DMS79 (cell line): ENCODE measurements around the gene TSPAN18.

Experiments used
- DNase-seq: peaks from one replicate; lab custom pipeline; 2025; lab: John Stamatoyannopoulos, UW

Gene TSPAN18

DNA sequence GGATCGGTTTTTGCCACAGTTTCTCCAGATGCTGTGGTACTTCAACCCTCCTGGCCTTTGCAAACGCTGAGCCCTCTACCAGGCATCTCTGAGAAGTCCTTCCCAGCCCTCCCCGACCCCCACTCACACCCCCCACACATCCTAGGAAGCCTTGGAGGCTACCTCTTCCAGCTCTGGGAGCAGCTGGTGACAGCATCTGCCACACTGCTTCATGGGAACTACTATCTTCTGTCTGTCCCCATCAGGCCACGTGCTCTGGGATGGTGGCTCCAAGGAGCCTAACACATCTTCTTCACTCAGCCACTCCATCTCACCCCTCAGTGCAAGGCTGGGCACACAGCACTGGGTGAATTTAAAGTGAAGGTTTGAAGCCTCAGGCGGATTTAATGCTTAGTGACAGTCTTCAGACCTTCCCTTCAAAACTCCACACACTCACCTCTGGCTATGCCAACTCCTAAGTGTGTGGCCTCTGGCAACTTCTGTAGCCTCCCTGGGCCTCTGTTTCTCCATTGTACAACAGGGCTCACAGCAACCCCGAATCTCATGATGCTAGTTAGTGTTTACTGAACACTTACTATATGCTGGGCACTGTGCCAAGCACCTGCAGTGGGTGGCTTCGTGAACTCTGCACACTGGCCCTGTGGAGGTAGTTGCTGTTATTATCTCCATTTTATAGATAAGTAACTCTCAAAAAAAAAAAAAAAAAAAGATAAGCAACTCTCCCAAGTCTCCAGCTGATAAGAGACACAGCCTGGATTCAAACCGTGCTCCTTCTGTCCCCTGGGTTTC, 231.2 kb downstream of the TSPAN18 start:
- DNase-seq: no peak

DNA sequence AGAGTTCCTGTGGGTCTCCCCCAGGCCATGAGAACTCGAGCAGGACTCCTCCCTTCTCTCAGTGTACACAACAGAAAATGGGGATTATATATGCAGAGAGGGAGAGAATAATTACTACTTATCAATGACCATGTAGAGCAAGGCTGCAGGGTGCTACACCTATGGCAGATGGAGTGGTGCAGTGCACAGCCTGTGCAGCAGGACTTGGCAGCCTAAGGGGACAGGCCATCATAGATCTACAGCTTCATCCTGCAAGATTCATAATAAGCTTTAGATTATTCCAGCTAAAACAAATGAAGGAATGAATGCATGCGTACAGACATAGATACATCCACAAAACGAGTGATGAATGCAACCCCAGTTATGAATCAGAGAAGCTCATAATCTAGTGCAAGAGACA, 232.3 kb downstream of the TSPAN18 start:
- DNase-seq: no peak

DNA sequence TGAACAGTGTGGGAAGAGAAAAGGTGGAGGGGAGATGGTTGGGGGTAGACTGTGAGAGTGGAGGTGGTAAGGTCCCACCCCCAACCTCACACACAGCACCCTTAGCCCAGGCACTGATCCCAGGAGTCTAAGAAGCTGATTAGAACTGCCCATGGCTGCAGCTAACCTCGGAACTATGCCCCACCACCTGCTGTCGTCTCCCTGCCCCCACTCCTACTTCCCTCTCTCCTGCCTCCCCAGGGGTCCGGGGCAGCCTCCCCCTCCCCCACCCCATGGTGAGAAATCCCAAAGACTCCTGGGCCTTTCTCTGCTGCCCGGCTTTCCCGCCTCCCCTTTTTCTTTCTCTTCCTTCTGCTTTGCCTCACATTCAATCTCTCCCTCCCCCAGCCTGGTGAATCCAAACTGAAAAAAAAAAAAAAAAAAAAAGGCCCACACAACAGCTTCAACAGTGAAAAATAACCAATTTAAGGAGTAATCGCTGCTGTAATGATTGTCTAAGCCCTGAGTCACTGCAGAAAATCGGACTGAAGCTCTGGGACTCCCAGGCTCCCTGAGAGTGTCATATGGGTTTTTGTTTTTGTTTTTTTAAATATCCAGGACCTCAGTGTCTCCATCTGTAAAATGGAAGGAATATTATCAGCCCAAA, 233.6 kb downstream of the TSPAN18 start:
- DNase-seq: no peak

DNA sequence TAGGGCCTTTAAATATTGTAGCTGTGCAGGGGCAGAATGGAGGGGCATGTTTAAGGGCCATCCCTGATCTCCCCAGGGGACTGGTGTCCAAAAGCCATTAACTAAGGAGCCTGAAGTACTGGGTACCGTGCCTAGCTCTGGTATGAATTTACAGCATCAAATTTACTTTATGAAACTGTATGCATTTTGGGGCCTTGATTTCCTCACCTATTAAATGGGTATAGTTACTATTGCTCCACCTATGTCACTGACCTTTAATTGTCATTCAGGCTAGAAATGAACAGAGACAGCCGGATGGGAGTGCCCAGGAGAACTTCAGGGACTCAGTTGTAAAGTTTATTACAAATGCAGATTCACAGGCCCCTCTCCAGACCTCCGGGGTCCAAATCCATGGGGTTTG, 235.7 kb downstream of the TSPAN18 start:
- no peak for DNase-seq

DNA sequence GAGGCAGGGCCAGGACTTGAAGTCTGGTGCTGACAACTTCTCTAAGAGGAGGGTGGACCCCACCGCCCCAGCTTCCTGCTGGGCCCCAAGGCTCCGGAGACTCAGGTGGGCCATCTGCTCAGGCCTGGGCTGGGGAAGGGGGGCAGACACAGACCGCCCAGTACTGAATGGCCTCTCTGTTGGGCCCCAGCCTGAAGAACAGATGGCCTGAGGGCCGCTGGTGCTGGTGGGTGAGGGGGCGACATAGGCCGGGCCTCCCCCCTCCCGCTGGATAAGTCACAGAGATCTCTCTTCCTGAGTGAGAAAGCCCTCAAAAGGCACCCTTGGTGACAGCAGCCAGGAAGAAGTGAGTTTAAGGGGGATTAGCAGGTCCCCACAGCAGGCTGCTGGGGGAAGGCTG, 236.4 kb downstream of the TSPAN18 start:
- no peak for DNase-seq

DNA sequence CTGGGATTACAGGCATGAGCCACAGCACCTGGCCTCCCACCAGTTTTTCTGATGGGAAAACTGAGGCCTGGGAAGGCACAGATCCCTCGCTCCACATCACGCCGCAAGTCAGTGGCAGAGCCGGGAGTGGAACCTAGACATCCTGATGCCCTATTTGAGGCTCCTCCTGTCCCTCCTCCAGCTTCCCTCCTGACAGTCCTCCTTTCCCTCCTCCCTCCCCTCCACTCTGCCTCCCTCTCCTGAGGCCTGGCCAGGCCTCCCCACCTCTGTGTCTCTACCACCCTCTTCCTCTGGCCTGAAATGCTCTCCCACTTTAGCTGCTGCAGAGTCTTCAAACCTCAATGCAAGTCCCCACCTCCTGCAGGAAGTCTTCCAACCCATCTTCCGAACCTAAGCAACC, 237.2 kb downstream of the TSPAN18 start:
- DNase-seq: no peak

DNA sequence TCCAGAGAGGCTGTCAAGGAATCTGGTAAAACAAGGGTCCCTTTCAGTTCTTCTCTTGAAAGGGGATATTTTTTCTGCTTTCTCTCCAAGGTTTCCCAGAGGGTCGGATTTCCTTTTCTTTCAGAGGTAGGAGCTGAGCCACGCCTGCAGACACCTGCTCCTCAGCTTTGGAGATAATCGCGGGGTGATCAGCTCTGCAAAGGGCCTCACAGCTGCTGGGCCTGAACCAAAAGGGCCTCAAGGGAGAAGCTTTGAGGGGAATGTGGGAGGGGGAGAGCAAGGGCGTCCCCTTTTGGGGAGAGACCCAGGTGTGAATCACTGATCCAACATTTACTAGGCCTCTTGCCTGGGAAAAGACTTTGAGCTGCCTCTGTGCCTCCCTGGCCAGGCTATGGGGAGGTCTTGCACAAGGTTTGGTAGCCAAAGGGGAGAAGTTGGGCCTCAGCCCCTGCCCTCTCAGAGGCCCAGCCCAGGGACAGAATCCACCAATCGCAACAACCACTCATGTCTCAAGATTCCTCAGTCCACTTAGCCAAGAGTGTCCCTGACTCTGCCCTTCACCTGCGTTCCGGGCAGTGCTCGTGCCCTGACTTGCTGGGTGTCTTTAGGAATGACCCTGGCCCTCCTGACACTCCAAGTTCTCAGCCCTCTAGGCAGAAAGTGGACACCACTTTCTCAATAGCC, 237.9 kb downstream of the TSPAN18 start:
- DNase-seq: peak; percentile 70

DNA sequence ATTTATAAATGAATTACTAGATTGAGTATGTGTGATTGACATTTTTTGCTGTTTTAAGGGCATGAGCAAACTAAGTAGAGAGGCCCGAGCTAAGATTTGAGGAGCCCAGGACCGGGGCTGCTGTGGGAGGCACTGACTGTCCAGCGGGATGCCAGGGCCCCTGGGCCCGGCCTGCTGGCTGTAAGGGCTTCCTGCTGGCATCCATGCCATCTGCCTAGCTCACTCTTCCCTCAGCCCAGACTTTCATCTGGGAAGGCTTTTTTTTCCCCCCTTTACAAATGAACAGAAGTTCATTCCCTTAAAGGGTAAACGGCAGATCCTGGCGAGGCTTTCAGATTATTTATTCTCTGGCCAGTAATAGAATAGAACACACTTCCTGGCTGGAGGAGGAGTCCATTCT, 239.9 kb downstream of the TSPAN18 start:
- DNase-seq: no peak

DNA sequence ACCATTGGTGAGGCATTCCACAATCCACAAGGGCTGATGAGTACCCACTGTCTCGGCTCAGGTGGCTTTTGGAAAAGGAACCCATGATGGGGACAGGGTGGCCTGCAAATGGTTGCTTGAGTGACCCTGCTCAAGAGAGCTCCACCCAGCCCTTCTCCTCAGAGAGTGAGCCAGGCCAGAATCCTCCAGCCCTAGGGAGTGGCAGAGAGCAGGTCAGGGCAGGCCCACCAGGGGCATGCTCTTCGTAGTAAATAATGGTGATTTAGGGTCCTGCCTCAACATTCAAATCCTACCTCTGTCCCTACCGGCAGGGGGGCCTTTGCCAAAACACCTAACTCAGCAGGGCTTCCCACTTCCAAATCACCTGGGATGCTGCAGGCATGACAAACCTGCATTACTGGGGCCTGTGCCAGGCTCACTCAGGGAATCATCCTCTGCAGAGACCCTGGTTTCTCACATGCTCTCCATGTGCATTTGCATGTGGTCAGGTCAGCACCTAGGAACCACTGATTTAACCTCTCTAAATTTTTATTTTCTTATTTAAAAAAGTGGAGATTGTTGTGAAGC, 241.3 kb downstream of the TSPAN18 start:
- DNase-seq: no peak

DNA sequence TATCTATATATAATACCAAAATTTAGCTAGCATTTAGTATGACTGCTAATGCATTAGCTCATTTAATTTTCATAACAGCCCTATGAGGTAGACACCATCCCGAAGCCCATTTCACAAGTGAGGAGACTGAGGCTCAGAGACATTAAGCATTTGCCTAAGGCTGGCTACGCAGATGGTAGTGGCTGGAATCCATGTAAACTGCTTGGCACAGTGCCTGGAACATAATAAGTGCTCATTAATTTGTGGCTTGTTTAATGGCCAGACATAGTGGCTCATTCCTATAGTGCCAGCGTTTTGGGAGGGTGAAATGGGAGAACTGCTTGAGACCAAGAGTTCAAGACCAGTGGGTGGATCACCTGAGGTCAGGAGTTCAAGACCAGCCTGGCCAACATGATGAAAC, 241.7 kb downstream of the TSPAN18 start:
- DNase-seq: no peak

DNA sequence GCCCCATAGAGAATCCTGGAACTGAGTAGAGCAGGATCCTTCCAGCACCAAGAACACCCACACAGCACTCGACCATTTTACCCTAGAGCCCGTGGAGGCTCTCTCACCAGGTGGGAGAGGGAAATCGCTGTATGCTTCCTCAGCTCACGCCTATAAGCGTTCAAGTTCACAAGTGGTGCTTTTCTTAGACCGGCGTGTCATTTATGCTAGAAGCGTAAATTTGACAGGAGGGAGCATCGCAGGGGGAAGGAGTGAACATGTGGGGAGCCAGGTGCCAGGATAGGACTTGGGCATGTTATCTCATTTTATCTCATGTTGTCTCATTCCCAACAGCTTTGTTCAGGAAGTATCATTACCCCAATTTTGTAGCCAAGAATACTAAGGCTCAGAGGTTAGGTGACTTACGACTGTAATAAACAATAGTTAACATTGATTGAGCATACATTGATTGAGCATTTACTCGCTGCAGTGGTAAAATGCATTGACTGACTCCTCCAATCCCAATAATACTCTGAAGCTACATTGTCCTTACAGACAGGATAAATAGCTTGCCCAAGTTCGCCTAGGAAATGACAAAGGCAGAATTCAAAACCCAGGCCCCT, 243.0 kb downstream of the TSPAN18 start:
- no peak for DNase-seq

DNA sequence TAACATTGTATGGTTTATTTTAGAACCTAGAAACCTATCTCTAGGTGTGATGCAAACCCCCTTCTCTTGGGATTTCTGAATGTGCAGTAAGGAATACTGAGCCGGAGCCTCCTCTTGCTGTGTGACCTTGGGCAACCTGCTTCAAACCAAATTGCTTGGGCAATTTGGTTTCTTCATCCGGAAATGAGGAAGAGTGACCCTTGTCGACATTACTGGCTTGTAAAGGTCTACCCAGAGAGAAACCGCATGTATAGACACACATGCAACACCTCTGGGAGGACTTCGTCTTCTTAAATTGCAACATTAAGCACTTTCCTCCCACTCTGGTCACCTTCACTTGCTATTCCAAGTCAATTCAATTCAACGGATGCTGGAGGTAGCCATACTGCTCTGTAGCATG, 243.5 kb downstream of the TSPAN18 start:
- DNase-seq: no peak

DNA sequence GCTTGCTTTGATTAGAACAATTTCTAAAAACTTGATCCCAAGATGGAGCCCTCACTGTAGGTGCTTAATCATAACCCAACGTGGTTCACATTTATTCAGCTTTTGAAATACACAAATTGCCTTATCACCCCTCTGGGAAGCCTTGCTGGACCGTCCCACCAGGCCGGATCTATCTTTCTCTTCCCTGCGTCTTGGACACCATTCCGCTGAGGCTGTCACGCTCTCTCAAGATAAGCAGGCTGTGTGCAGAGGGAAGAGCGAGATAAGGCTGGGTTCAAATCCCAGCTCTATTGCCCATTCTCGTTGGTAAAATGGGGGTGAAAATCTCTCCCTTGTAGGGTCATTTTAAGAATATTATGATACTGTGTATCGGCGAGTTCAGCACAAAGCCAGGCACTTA, 244.4 kb downstream of the TSPAN18 start:
- DNase-seq: no peak

DNA sequence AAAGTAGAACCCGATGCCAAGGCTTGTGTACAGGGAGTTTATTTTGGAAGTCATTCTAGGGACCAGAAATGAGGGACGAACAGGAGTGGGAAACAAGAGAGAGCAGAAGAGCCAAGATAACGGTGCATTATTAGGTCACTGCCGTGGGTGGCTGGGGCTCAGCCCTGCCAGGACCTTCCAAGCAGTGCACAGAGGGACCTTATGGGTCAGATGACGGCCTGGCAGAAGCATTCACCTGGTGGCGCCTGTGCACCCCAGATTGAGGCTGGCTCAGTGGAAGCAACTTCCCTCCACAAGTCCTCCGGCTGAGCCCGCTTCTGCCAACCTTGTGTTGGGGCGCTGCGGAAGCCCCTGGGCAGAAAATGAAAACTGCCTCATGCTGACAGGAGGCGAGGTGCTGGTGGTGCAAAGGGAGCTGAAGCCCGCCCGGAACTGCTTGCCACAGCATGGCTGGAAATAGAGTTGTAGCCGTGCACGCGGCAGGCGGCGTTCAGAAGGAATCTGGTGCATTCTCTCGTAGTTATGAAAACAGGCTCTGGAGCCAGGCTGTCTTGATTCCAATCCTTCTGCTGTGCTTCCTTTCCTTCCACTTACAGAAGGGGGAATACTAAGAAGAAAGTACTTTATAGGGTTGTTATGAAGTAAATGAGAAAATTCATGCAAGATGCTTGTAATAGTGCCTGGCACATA, 246.1 kb downstream of the TSPAN18 start:
- no peak for DNase-seq

DNA sequence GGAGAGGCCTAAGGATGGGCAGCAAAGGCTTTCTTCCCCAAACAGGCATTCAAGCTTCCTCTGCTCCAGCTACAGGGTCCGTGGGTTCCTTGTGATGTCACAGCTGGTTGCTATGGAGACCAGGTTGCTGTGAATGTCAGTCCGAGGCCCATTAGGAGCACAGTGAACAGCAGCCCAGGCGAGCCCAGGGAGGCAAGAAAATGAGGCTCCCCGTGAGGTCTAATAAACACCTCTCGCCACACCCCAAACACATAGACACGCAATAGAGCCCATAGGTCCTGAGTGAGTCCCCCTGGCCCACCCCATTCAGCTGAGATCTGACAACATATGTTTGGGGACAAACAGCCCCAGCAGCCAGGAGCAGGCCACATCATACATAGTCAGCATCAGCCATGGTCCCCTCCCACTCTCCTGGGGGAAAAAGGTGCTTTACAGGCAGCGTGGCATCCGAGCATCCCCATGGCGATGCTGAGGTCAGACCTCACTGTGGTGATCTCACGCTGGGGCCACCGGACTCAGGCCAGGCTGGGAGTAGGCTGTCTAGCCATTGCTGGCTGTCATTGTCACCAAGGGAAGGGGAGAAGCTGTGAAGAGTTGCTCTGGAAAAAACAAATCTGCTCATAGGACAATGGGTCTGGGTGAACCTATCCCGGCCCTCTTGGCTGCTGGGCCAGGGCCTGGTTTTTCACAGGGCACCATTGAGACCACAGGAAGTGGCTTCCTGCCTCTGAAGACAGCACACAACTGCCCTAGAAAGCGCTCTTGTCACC, 247.1 kb downstream of the TSPAN18 start:
- DNase-seq: no peak

DNA sequence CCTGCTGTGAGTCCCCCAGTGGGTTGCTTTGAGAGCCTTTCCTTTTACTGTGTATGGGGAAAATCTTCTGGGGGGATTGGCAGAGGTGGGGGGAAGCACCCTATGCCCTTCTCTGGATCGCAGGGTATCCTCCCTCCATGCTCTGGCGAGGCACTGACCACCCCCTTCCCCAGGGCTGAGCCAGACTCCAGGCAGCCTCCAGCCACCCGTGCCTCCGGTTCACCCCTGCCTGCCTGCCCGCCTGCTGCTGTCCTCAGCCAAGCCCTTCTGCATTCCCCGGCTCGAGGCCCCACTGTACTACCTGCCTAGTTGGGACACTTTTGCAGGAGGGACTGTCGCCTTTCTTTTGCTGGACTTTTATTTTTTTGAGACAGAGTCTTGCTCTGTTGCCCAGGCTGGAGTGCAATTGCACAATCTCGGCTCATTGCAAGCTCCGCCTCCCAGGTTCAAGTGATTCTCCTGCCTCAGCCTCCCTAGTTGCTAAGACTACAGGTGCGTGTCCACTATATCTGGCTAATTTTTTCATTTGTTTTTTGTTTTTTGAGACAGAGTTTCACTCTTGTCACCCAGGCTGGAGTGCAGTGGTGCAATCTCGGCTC, 247.7 kb downstream of the TSPAN18 start:
- DNase-seq: no peak

DNA sequence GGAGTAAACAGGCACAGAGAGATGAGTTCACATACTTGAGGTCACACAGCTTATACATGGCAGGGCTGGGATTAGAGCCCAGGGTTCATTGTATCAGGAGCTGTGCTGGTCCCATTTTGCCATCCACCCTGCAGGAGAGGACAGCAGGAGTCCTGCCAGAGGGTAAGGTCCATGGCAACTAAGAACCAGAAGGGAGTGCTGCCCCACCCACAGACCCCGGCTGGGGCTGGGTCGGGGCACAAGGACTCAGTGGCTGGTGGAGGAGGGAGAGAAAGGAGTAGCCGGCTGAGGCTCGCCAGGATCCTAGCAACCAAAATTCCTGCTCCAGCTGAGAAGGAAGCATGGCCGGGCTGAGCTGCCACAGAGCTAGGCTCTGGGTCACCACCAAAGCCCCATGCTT, 249.8 kb downstream of the TSPAN18 start:
- DNase-seq: no peak

DNA sequence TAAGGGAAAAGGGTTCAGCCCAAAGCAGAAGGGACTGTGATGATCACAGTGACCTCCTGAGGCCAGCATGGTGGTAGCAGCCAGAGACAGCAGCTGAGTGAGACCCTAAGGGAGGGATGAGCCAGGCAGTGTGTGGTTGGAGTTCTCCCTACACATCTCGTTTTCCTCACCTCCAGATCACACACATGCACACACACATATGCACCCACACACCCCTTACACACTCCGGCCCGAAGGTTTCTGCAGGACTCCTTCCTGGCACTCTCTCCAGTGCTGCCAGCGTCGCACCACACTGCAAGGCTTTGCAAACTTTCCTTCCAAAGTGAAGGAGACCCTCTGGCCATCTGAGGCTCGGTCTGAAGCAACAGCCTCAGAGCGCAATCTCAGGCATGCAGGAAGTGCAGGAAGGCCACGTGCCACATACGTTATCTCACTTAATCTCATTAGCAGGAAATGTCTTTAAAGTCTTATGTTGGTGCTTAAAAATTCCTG, 250.8 kb downstream of the TSPAN18 start:
- DNase-seq: no peak

DNA sequence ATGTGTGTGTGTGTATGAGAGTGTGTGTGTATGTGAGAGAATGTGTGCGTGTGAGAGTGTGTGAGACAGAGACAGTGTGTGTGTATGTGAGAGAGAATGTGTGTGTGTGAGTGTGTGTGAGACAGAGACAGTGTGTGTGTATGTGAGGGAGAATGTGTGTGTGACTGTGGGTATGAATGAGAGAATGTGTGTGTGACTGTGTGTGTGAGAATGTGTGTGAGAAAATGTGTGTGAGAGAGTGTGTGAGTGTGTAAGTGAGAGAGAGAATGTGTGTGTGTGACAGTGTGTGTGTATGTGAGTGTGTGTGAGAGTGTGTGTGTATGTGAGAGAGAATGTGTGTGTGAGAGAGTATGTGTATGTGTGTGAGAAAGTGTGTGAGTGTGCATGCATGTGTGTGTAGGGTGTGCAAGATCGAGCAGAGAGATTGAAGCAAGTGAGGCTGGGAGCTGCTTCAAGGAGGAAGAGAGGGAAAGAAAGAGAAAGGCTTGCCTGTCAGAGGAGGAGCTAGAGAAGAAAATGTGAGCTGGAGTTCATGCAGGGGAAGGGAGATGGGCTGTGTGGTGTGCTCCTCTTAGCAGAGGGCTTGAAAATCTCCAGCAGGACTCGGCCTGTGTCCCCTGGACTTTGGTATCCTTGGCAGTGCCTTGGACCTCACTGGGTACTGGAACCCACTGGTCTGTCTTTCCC, 251.7 kb downstream of the TSPAN18 start:
- peak; percentile 80 for DNase-seq

DNA sequence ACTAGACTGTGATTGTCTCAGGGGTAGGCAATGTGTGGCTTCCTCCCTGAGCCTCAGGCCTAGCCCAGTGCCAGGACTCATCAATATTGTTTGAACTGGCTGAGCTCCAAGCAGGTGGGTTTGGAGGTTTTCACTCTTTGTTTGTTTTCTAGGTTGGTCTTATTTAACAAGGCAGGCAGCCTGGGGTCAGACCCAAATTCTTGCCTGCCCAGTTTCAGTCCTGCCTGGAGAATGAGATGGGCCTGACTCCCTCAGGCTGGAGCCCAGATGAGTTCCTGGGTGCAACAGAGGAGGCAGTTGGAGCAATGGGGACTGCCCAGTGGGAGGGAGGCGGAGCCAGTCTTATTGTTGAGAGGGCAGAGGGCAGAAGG, 252.2 kb downstream of the TSPAN18 start:
- DNase-seq: peak; percentile 95
